Measurements from ENCODE around the gene CLEC7A. TPM values are rescaled to one million over a fixed set of nuclear protein-coding genes. Genes with fewer than 3 reads are reported as not detected.

CLEC7A gene
- total RNA-seq, 4 donors from 2014 or later, result 1.1 to 40.7 (median 3.6) TPM

GRCh38 chr12:10136637-10137205 lies 6.7 kb upstream of the CLEC7A start:
- Histone ChIP-seq H3K36me3 (no peaks in the 10 kb centered on the region), H3K27me3 (no peaks in the 10 kb centered on the region), H3K9me3 (no peaks in the 10 kb centered on the region), H3K4me1 (no peaks in the 10 kb centered on the region), H3K27ac (no peak overlapping the region), H3K4me3 (no peak overlapping the region)
- ATAC-seq (no peak), DNase-seq (no peak)
- in situ Hi-C loops (cut with MboI; ENCODE audit: low sequenced_read_pairs in 4 of 4) (loop anchor here in 2 of 4 donors (10.0 to 25.0 kb wide), 2 partner anchors 99 to 102 kb away; partner anchors contain the start of gene CLEC9A (in 2 of the 2)), intact Hi-C loops (cut with DNase I; ENCODE audit: low total_unique reads) (no loop called here)
- TF ChIP-seq CTCF (IDR thresholded peaks at IDR 0.05 in 4 of 5, conservative IDR thresholded peaks at IDR 0.05 in 1 of 5), result no peak
- no peak for TF ChIP-seq POLR2A (IDR thresholded peaks at IDR 0.05)

GRCh38 chr12:10135126-10135525 lies 5.1 kb upstream of the CLEC7A start:
- no peaks in the 10 kb centered on the region for H3K4me1 ChIP-seq
- no peaks in the 10 kb centered on the region for H3K27me3 ChIP-seq
- H3K4me3 ChIP-seq, result no peak overlapping the region
- TF ChIP-seq CTCF (IDR thresholded peaks at IDR 0.05 in 4 of 5, conservative IDR thresholded peaks at IDR 0.05 in 1 of 5) (no peak), POLR2A (IDR thresholded peaks at IDR 0.05) (no peak)
- intact Hi-C loops (cut with DNase I; ENCODE audit: low total_unique reads), result no loop called here
- in situ Hi-C loops (cut with MboI; ENCODE audit: low sequenced_read_pairs in 4 of 4), result loop anchor here in 2 of 4 donors (10.0 to 25.0 kb wide), 2 partner anchors 98 to 100 kb away; partner anchors contain the start of gene CLEC9A (in 2 of the 2)
- H3K36me3 ChIP-seq, result no peaks in the 10 kb centered on the region
- H3K27ac ChIP-seq, result no peak overlapping the region
- DNase-seq (no peak), ATAC-seq (no peak)
- H3K9me3 ChIP-seq, result no peaks in the 10 kb centered on the region

GRCh38 chr12:10132850-10133370 lies 2.9 kb upstream of the CLEC7A start:
- H3K9me3 ChIP-seq, result no peaks in the 10 kb centered on the region
- H3K27me3 ChIP-seq, result no peaks in the 10 kb centered on the region
- ATAC-seq, result no peak
- H3K4me3 ChIP-seq, result no peak overlapping the region
- no peaks in the 10 kb centered on the region for H3K4me1 ChIP-seq
- no peak overlapping the region for H3K27ac ChIP-seq
- no peak for TF ChIP-seq CTCF (IDR thresholded peaks at IDR 0.05 in 4 of 5, conservative IDR thresholded peaks at IDR 0.05 in 1 of 5)
- TF ChIP-seq POLR2A (IDR thresholded peaks at IDR 0.05), result no peak
- in situ Hi-C loops (cut with MboI; ENCODE audit: low sequenced_read_pairs in 4 of 4), result loop anchor here in 2 of 4 donors (10.0 to 25.0 kb wide), 2 partner anchors 96 to 98 kb away; partner anchors contain the start of gene CLEC9A (in 2 of the 2)
- intact Hi-C loops (cut with DNase I; ENCODE audit: low total_unique reads), result no loop called here
- no peak for DNase-seq
- no peaks in the 10 kb centered on the region for H3K36me3 ChIP-seq

GRCh38 chr12:10131111-10131690 lies 1.2 kb upstream of the CLEC7A start:
- TF ChIP-seq CTCF (IDR thresholded peaks at IDR 0.05 in 4 of 5, conservative IDR thresholded peaks at IDR 0.05 in 1 of 5) (no peak), POLR2A (IDR thresholded peaks at IDR 0.05) (no peak)
- H3K4me1 ChIP-seq, result no peaks in the 10 kb centered on the region
- H3K9me3 ChIP-seq, result no peaks in the 10 kb centered on the region
- DNase-seq, result no peak
- ATAC-seq, result no peak
- H3K4me3 ChIP-seq, result no peak overlapping the region
- H3K27ac ChIP-seq, result no peak overlapping the region
- in situ Hi-C loops (cut with MboI; ENCODE audit: low sequenced_read_pairs in 4 of 4), result loop anchor here in 2 of 4 donors (10.0 to 25.0 kb wide), 2 partner anchors 94 to 96 kb away; partner anchors contain the start of gene CLEC9A (in 2 of the 2)
- intact Hi-C loops (cut with DNase I; ENCODE audit: low total_unique reads), result no loop called here
- no peaks in the 10 kb centered on the region for H3K36me3 ChIP-seq
- H3K27me3 ChIP-seq, result no peaks in the 10 kb centered on the region
